ENCODE data around the gene CALML5.

Gene CALML5

GRCh38 chr10:5530412-5530806 lies 31.0 kb upstream of the CALML5 start:
- no peaks in the 10 kb centered on the region for H3K79me2 ChIP-seq (ENCODE audit: insufficient read depth, low read length)
- H3K27me3 ChIP-seq (ENCODE audit: low read length): no peaks in the 10 kb centered on the region
- H3K9me2 ChIP-seq (replicated peaks; ENCODE audit: insufficient read depth, low read length): no peaks in the 10 kb centered on the region
- H3K9ac ChIP-seq (ENCODE audit: low read length): no peak overlapping the region
- H3F3A ChIP-seq (ENCODE audit: insufficient read depth): no peaks in the 10 kb centered on the region
- H3K27ac ChIP-seq (ENCODE audit: low read depth, low read length): no peak overlapping the region
- TF ChIP-seq EZH2phosphoT487 (conservative IDR thresholded peaks at IDR 0.05; ENCODE audit: low read length): no peak
- TF ChIP-seq, protein P1, sequence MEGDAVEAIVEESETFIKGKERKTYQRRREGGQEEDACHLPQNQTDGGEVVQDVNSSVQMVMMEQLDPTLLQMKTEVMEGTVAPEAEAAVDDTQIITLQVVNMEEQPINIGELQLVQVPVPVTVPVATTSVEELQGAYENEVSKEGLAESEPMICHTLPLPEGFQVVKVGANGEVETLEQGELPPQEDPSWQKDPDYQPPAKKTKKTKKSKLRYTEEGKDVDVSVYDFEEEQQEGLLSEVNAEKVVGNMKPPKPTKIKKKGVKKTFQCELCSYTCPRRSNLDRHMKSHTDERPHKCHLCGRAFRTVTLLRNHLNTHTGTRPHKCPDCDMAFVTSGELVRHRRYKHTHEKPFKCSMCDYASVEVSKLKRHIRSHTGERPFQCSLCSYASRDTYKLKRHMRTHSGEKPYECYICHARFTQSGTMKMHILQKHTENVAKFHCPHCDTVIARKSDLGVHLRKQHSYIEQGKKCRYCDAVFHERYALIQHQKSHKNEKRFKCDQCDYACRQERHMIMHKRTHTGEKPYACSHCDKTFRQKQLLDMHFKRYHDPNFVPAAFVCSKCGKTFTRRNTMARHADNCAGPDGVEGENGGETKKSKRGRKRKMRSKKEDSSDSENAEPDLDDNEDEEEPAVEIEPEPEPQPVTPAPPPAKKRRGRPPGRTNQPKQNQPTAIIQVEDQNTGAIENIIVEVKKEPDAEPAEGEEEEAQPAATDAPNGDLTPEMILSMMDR (IDR thresholded peaks at IDR 0.05; ENCODE audit: insufficient read depth, low read length, poor library complexity, severe bottlenecking): no peak
- H2AFZ ChIP-seq (ENCODE audit: low read depth, low read length, severe bottlenecking): no peak overlapping the region
- H3K36me3 ChIP-seq (ENCODE audit: low read length): no peaks in the 10 kb centered on the region
- H3K4me3 ChIP-seq (ENCODE audit: insufficient read depth, low read length, poor library complexity, severe bottlenecking): no peak overlapping the region
- no peaks in the 10 kb centered on the region for H3K9me3 ChIP-seq (ENCODE audit: insufficient read depth, low read length)
- H3K4me2 ChIP-seq (ENCODE audit: low read depth, low read length, poor library complexity, severe bottlenecking): no peak overlapping the region
- no peaks in the 10 kb centered on the region for H4K20me1 ChIP-seq (ENCODE audit: low read depth, low read length)

GRCh38 chr10:5529702-5530411 lies 30.5 kb upstream of the CALML5 start:
- H3K79me2 ChIP-seq (ENCODE audit: insufficient read depth, low read length): no peaks in the 10 kb centered on the region
- H3K9me2 ChIP-seq (replicated peaks; ENCODE audit: insufficient read depth, low read length): no peaks in the 10 kb centered on the region
- H3K4me3 ChIP-seq (ENCODE audit: insufficient read depth, low read length, poor library complexity, severe bottlenecking): no peak overlapping the region
- H3K36me3 ChIP-seq (ENCODE audit: low read length): no peaks in the 10 kb centered on the region
- no peak overlapping the region for H3K27ac ChIP-seq (ENCODE audit: low read depth, low read length)
- no peaks in the 10 kb centered on the region for H3K27me3 ChIP-seq (ENCODE audit: low read length)
- H3K9me3 ChIP-seq (ENCODE audit: insufficient read depth, low read length): no peaks in the 10 kb centered on the region
- H3F3A ChIP-seq (ENCODE audit: insufficient read depth): no peaks in the 10 kb centered on the region
- no peak overlapping the region for H3K4me2 ChIP-seq (ENCODE audit: low read depth, low read length, poor library complexity, severe bottlenecking)
- H4K20me1 ChIP-seq (ENCODE audit: low read depth, low read length): no peaks in the 10 kb centered on the region
- TF ChIP-seq, protein P1 (IDR thresholded peaks at IDR 0.05; ENCODE audit: insufficient read depth, low read length, poor library complexity, severe bottlenecking): no peak
- no peak for TF ChIP-seq EZH2phosphoT487 (conservative IDR thresholded peaks at IDR 0.05; ENCODE audit: low read length)
- H2AFZ ChIP-seq (ENCODE audit: low read depth, low read length, severe bottlenecking): no peak overlapping the region
- H3K9ac ChIP-seq (ENCODE audit: low read length): no peak overlapping the region

GRCh38 chr10:5528989-5529701 lies 29.8 kb upstream of the CALML5 start:
- no peak for TF ChIP-seq EZH2phosphoT487 (conservative IDR thresholded peaks at IDR 0.05; ENCODE audit: low read length)
- no peak overlapping the region for H3K4me2 ChIP-seq (ENCODE audit: low read depth, low read length, poor library complexity, severe bottlenecking)
- no peaks in the 10 kb centered on the region for H3K27me3 ChIP-seq (ENCODE audit: low read length)

More at GRCh38 chr10:5528989-5529701, 29.8 kb upstream of the CALML5 start:
- H3K27ac ChIP-seq (ENCODE audit: low read depth, low read length): no peak overlapping the region
- no peaks in the 10 kb centered on the region for H3F3A ChIP-seq (ENCODE audit: insufficient read depth)
- no peak overlapping the region for H3K9ac ChIP-seq (ENCODE audit: low read length)
- no peak overlapping the region for H3K4me3 ChIP-seq (ENCODE audit: insufficient read depth, low read length, poor library complexity, severe bottlenecking)
- H3K9me2 ChIP-seq (replicated peaks; ENCODE audit: insufficient read depth, low read length): no peaks in the 10 kb centered on the region
- H4K20me1 ChIP-seq (ENCODE audit: low read depth, low read length): no peaks in the 10 kb centered on the region
- no peaks in the 10 kb centered on the region for H3K9me3 ChIP-seq (ENCODE audit: insufficient read depth, low read length)
- no peaks in the 10 kb centered on the region for H3K36me3 ChIP-seq (ENCODE audit: low read length)
- no peak overlapping the region for H2AFZ ChIP-seq (ENCODE audit: low read depth, low read length, severe bottlenecking)
- H3K79me2 ChIP-seq (ENCODE audit: insufficient read depth, low read length): no peaks in the 10 kb centered on the region
